ENCODE measurements around the gene VSTM2B. TPM values are rescaled to one million over a fixed set of nuclear protein-coding genes. Genes with fewer than 3 reads are reported as not detected.

Gene VSTM2B
- total and polyA plus RNA-seq, 2 of the 4 experiments (the other 2 are of a cell fraction): not detected

- Histone ChIP-seq H3K36me3 (ENCODE audit: control insufficient read depth, insufficient read depth, low read length) (no peaks in the 10 kb centered on the region), H4K5ac (ENCODE audit: low read depth, low read length) (no peak overlapping the region), H3K9me3 (ENCODE audit: control insufficient read depth, insufficient read depth, low read length) (no peaks in the 10 kb centered on the region), H2BK15ac (ENCODE audit: low read depth, low read length) (no peak overlapping the region), H2BK5ac (ENCODE audit: low read depth, low read length, poor library complexity, severe bottlenecking) (no peak overlapping the region), H3K23ac (ENCODE audit: low read depth, low read length) (no peak overlapping the region), H3K27ac (ENCODE audit: insufficient read depth, low read length) (no peak overlapping the region), H3K27me3 (ENCODE audit: control insufficient read depth, insufficient read depth, low read length) (no peaks in the 10 kb centered on the region), H2AK9ac (replicated peaks; ENCODE audit: low read depth, low read length, poor library complexity) (no peak overlapping the region), H3K9ac (ENCODE audit: low read depth, low read length) (no peak overlapping the region), H4K91ac (ENCODE audit: insufficient read depth, low read depth, low read length) (no peak overlapping the region), H2AFZ (replicated peaks; ENCODE audit: low read length, poor library complexity) (no peak overlapping the region), H3K4me2 (ENCODE audit: low read depth, low read length) (no peak overlapping the region), H4K8ac (ENCODE audit: low read depth in 2 of 2, low read length in 2 of 2) (no peak overlapping the region), H3K14ac (replicated peaks; ENCODE audit: low read depth, low read length) (no peak overlapping the region), H3K4ac (ENCODE audit: low read depth, low read length) (no peak overlapping the region), H3K4me3 (ENCODE audit: insufficient read depth, low read depth, low read length) (no peak overlapping the region), H3K4me1 (ENCODE audit: control insufficient read depth, insufficient read depth, low read length) (no peaks in the 10 kb centered on the region), H2BK20ac (ENCODE audit: low read depth, low read length) (no peak overlapping the region), H4K20me1 (ENCODE audit: insufficient read depth, low read length) (no peaks in the 10 kb centered on the region), H3K56ac (ENCODE audit: extremely low read depth, insufficient read depth, low read length) (no peak overlapping the region), H3K79me1 (ENCODE audit: low read depth in 1 of 2, low read length in 2 of 2) (no peaks in the 10 kb centered on the region), H3K18ac (ENCODE audit: low read depth, low read length) (no peak overlapping the region), H2BK120ac (ENCODE audit: low read depth, low read length) (no peak overlapping the region), H3K9me1 (ENCODE audit: insufficient read depth, low read length) (no peaks in the 10 kb centered on the region), H2AK5ac (ENCODE audit: low read depth, low read length) (no peak overlapping the region)
- 9% methylated on average over 1 of the region's 1 CpG; no CpG with 5 or more reads in 1 of the 2 experiments for WGBS, 2 experiments (ENCODE audit: extremely low coverage in 2 of 2, insufficient read length in 1 of 2)
- no peak for DNase-seq
- intact Hi-C loops (cut with micrococcal nuclease): no loop called here
- no TSS peak for BruUV-seq (replicated peaks)
- CTCF ChIA-PET: no interaction called here
- in situ Hi-C loops (cut with MboI; ENCODE audit: low sequenced_read_pairs): no loop called here
- ATAC-seq (ENCODE audit: low read depth): no peak
- dilution Hi-C loops (cut with HindIII; ENCODE audit: low sequenced_read_pairs, unreplicated experiment): no loop called here
- POLR2A ChIA-PET (ENCODE audit: unreplicated experiment): no interaction called here
- TF ChIP-seq RAD21 (IDR thresholded peaks at IDR 0.05; ENCODE audit: low read length): no peak
- TF ChIP-seq BHLHE40 (IDR thresholded peaks at IDR 0.05; ENCODE audit: low read depth, low read length): no peak
- no peak for TF ChIP-seq FOS (IDR thresholded peaks at IDR 0.05; ENCODE audit: low read depth, low read length)
- no peak for TF ChIP-seq ELK1 (IDR thresholded peaks at IDR 0.05; ENCODE audit: borderline replicate concordance, low read depth, low read length)
- TF ChIP-seq MAFK (IDR thresholded peaks at IDR 0.05; ENCODE audit: low read depth, low read length): no peak
- no peak for TF ChIP-seq CHD1 (IDR thresholded peaks at IDR 0.05; ENCODE audit: low read depth, low read length)
- no peak for TF ChIP-seq MAZ (IDR thresholded peaks at IDR 0.05; ENCODE audit: borderline replicate concordance, low read depth, low read length)
- TF ChIP-seq CTCF (conservative IDR thresholded peaks at IDR 0.05; ENCODE audit: low read depth, low read length): no peak
- TF ChIP-seq MXI1 (IDR thresholded peaks at IDR 0.05; ENCODE audit: borderline replicate concordance, low read depth, low read length): no peak
- no peak for TF ChIP-seq RFX5 (IDR thresholded peaks at IDR 0.05; ENCODE audit: low read depth, low read length)
- TF ChIP-seq NFE2L2 (IDR thresholded peaks at IDR 0.05; ENCODE audit: low read depth, low read length): no peak
- no peak for TF ChIP-seq RCOR1 (IDR thresholded peaks at IDR 0.05; ENCODE audit: insufficient replicate concordance, low read length)
- no peak for TF ChIP-seq POLR2A (IDR thresholded peaks at IDR 0.05; ENCODE audit: low read depth, low read length)
- no peak for TF ChIP-seq SMC3 (IDR thresholded peaks at IDR 0.05; ENCODE audit: low read depth, low read length)
- TF ChIP-seq CEBPB (IDR thresholded peaks at IDR 0.05; ENCODE audit: low read depth, low read length): no peak
- TF ChIP-seq USF2 (IDR thresholded peaks at IDR 0.05; ENCODE audit: low read depth, low read length): no peak
These were observed 13.0 kb upstream of the VSTM2B start for GRCh38 chr19:29512748-29513147.

Measured in IMR-90 (cell line).